Left kidney (tissue), 2 donors: ENCODE data around the gene TAF6L. TPM values are rescaled to one million over a fixed set of nuclear protein-coding genes. Genes with fewer than 3 reads are reported as not detected.
"Not testable (repeated sequence)": the region's sequence is repeated elsewhere in the genome, so short reads cannot be mapped to it uniquely, and the experiment has no call there.

ENCODE experiments used
- DNase-seq: peaks from one replicate; pipeline ENCODE4 v3.0.0-alpha.2; 2013
- polyA plus RNA-seq: library from polyadenylated mRNA; unstranded; fragments of 120-200 nt; gene quantifications from one replicate; pipeline ENCODE4 v1.2.1, GENCODE V29; 2013; ENCODE audit not compliant: insufficient read length

Gene TAF6L
- polyA plus RNA-seq, 1 donor, result 39.8 TPM

DNA sequence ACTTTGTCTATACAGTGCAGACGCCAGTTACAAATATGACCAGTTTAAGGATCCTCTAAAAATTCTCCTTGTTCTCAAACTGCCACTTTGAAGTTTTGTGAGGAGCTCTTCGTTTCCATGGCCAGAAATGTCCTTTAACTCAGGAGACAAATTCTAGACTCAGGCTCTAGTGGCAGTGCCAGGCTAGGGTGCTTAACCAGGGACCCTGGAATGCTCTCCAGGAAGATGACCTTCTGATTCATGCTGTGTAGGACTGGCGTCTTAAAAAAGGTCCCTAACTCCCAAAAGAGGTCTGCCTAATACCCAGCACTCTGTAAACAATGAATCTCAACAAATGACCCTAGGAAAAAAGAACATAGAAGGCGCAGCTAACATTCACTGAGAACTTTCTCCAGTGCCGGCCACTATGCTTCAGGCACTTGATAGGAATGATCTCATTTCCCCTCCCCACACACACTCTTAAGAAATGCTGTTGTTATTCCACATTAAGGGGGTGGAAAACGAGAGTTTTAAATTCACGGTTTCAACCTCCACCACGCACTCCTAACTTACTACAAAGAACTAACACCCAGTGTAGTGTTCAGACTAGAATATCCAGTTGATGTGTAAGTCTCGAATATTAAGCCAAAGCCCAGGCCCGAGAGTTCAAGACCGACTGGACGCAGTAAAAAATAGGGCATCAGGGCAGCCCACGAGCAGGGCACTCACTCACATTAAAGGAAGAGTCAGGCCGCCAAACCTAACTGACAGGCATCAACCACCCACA lies 33.3 kb downstream of the TAF6L start:
- DNase-seq, result peak; percentile 51

DNA sequence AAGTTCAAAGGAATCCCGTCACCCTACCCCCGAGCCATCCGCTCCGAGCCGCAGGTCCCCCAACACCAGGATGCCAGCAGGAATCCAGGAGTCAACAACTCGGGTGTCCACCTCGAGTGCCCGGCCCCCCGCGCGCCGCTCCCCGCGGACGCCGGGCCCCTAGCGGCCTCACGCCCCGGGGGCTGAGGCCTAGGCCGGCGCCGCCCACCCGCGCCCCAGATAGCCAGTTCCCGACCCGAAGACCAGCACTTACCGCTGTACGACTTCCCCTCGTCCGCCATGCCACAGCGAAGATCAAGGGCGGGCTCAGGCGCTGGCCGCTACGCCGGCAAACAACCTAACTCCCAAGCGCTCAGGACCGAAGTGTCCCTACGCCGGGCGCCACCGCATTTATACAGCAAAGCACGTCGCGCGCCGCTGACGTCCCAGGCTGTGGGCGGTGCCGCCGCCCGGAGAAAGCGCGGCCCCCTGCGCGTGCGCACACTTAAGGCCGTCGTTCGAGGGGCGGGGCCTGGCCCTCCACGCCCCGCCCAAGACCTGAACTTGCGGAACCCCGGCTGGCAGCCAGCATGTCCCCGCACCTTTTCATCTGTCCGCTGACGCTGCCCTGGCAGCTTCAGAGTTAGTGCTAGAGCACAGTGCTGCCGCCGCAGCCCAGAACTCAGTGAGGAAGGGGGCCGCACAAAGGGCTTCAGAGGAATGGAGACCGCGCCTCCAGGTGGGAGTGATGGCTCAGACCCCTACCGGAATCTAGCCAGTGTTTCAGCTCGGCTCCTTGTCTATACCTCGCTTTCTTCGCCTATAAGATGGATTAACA lies 34.1 kb downstream of the TAF6L start, which contains the start of gene NXF1:
NXF1 (minus strand) TSS at position 365 of the 817 bp plus-strand sequence; CDS start at position 281, 84 bp downstream.
- DNase-seq, result peak; percentile 94

DNA sequence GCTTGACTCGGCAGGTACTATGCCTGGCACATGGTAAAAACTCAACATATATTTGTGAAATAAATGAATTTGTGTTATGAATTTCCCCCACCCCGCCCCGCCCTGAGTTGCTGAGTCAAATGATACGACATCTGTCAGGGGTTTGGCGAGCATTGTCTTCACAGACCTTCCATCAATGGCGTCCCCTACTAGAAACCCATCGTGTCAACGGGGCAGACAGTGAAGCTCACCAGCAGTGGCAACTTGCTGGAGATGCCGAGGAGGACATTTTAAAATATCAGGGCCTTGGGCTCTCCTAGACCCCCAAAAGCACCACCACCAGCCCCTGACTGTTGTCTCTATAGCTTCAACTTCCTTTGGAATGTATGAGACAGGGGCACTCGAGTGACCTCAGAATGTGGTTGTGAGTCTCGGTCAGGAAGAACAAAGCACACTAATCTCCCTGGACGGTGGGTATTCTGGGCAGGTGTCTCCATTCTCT lies 34.8 kb downstream of the TAF6L start:
- no peak for DNase-seq

DNA sequence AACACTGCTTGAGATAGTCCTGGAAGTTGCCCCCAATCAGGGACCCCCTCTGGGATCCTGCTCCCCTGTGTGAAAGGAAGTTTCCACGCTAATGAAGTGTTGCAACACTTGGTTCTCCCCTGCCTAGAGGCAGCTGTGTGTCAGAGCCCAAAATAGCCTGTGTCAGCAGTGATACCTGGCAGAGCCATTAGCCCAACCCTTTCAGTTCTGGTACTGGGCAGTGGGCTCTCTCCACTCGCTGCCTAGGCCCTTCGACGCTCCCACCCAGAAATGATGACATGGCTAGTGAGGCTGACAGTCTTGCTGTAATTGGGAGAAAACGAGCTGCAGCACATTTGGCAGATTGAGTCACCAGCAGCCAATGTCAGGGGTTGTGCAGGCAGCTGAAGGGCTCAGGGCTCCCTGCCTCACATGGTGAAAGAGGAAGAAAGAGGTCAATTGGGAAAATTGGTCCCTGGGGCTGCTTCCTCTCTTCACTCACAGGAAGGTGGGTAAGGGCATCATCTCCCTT lies 35.5 kb downstream of the TAF6L start:
- no peak for DNase-seq

DNA sequence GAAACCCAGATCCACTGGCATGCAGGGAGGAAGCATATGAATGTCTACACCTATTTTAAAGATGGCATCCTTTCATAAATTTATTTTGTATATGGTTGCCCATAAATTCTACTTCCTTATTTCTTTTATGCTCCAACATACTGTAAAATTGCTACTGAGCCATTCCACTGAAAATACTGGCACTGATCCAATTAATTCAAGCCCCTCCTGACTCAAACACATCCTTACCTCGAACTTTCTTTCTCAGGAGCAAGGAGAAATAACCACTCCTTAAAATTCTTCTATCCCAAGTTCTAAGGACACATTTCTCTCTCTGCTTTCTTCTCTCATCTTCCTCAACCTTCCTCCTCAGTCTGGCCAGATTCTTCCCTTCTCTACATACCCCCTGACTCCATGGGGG lies 39.6 kb downstream of the TAF6L start:
- no peak for DNase-seq

DNA sequence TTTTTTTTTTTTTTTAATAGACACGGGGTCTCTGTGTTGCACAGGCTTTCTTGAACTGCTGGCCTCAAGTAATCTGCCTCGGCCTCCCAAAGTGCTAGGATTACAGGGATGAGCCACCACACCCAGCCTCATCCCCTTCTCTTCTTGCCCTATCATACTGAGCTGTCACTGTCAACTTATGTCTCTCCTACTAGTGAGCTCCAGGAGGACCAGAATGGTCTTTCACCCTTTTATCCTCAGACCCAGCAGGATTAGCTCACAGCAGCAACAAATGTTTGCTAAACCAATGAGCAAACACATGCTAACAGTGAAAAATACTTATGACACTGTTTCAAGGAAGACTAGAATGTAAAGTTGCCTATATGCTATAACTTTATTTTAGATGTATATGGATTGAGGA lies 40.5 kb downstream of the TAF6L start:
- no peak for DNase-seq

DNA sequence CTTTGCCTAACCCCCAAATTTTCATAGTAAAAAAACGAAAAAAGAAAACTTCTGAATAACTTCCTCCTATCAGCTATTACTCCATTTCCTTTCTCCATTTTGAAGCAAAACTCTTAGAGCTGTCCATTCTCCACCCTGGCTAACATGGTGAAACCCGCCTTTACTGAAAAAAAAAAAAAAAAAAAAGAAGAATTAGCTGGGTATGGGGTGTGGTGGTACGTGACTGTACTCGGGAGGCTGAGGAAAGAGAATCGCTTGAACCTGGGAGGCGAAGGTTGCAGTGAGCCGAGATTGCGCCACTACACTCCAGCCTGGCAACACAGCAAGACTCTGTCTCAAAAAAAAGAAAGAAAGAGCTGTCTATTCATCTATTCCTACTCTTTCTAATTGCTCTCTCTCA lies 45.4 kb downstream of the TAF6L start:
- no peak for DNase-seq

DNA sequence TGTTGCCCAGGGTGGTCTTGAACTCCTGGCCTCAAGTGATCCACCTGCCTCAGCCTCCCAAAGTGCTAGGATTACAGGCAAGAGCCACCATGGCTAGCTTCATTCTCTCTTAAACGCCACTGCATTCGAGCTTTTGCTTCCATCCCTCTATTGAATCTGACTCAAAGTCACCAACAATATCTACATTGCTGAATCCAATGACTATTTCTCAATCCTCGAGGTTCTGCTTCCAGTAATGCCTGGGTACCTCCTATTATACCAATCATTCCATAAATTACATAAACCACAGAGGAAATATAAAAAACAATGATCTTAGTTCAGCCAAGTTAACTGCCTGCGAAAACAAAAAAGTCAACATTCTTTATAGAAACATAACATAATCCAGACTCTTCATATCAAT lies 45.9 kb downstream of the TAF6L start:
- DNase-seq, result no peak

DNA sequence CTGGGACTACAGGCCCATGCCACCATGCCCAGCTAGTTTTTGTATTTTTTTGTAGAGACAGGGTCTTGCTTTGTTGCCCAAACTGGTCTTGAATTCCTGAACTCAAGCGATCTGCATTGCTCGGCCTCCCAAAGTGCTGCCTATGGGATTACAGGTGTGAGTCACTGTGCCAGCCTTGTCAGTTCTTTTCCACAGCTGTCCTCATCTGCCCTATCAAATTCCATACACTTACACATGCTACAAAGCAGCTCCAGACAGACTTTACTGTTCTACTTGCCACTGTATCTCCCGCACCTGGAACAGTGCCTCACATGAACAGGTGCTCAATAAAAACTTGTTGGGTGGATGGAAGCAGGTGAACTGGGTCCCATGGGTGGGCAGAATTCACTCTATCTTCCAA lies 52.5 kb downstream of the TAF6L start:
- DNase-seq, result no peak

DNA sequence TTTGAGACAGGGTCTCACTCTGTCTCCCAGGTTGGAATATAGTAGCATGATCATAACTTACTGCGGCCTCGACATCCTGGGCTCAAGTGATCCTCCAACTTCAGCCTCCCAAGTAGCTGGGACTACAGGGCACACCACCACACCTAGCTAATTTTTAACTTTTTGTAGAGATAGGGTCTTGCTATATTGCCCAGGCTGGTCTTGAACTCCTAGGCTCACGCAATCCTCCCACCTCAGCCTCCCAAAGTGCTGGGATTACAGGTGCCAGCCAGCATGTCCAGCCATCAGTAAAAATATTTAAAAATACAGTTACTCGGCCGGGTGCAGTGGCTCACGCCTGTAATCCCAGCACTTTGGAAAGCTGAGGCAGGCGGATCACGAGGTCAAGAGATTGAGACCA lies 56.9 kb downstream of the TAF6L start:
- DNase-seq, result not testable (repeated sequence)

DNA sequence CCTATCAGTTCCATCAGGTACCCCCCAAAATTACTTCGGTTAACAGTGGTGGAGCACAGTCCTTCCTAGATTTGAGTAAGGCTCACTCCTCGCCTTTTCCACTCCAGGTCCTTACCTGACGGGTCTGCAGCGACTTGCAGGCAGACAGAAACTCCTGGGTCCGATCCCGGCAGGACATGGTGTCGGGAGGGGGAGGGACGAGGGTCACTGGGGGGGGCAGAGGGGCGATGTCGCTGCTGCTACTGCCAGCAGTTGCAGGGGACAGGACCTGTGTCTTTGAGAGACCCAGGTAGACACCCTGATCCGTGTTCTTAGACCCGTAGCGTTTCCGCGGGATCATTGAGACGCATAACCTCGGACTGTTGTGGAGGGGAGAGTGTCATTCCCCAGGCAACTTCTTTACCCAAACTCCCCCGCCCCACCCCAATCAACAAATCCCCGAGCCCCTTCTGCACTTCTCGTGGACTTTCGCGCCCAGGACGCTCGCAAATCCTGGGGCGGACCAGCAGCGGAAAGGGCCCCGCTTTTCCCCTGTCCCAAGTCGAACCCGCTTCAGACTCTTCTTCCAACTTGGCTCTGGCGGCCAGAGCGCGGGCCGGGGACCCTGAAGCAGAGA lies 59.8 kb downstream of the TAF6L start:
- peak; percentile 78 for DNase-seq

DNA sequence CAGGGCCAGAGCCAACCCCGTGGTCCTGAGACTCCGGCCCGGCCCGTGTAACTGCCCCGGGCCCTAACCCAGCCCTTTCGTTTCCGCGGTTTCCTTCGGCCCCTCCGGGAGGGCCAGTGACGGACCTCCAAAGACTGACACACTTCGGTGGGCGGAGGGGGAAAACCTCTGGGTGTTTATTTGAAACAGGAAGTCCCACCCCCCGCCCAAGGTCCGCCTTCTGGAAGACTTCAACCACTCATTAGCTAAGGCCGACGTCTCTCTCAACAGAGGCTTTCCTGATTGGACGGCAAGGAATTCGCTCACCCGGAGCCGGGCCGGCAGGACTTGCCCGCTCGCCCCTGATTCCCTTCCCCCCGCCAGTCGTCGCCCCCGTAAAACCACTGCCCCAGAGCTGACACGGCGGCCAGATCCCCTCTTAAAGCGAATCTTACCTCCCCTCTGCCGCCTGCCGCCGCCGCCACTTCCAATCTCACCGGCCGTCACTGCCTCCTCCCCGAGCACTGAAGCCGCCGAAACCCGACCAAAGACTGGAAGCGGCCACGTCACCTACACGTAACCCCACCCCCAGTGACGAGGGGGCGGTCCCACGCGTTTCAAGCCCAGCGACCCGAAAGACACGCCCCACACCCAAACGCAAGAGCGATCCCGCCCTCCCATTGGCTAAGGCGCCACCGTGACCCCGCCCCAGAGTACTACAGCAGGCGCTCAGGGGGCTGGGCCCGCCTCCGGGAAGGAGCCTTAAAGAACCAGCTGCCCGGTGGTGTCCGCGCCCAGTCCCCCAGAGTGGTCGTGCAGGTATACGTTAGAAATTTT lies 60.5 kb downstream of the TAF6L start, which contains the start of gene STX5:
STX5 (minus strand) TSS at position 532 of the 816 bp plus-strand sequence. CDS start 808 bp downstream, outside the sequence.
- peak; percentile 99 for DNase-seq

DNA sequence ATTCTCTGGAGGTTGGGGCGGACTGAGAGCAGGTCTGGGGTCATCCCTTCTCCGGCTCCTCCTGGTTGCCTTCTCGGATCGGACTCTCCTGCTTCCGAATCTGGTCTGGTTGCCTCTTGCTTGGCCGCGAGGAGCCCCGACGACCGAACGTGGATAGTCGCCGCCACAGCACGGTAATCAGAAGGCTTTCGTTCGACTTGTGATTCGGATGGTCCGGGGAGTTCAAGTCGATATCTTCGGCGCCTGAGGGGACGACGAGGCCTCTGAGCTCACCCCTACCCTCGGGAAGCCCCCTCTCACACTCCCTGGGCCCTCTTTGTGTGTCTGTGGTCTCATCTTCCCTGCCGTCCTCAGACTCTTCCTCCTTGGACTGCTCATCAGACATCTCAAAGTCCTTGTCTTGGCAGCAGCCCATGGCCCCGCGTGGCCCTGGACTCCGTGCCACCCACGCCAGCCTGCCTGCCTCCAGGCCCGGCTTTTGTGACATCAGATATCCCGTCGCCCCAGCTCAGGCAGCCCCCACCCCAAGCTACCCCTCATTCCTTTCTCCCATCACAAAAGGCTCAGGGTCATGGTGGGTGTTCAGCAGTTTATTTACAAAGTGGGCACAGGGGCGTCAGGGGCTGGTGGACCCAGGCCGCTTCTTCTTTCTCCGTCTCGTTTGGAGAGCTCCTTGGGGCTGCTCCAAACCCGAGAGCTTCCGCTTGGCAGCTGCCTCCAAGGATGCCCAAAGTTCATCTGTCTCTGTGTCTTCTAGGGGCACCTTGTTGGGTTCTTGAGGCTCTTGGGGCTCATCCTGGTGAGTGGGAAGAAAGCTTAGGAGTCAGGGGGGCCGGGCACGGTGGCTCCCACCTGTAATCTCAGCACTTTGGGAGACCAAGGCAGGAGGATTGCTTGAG lies 61.4 kb downstream of the TAF6L start, which contains the start of gene TEX54:
TEX54 (minus strand) TSS at position 506 of the 899 bp plus-strand sequence.
- no peak for DNase-seq

DNA sequence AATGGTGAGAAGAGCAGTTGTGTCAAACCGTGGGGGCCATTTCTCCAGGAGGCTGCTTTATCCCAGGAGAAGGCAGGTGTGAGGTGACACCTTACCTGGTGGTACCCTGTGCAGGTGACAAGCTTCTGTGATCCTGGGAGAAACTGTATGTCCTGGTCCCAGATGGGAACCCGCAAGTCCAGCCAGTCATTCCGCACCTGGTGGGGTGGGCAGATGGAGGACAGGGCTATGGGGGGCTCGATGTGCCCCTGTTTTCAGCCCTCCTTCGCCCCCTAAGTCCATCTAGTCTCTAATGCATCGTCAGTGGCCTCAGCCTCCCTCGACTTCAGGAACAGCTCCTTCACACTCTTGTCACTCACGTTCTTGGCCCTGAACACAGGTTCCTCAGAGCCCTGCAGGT lies 64.1 kb downstream of the TAF6L start:
- no peak for DNase-seq

Other genes starting within 250 kb of the TAF6L start
- 199 TPM for gene AHNAK, start 224.6 kb upstream of the TAF6L start, polyA plus RNA-seq
- gene EEF1G, start 197.5 kb upstream of the TAF6L start, polyA plus RNA-seq, result 2,043 TPM
- gene TUT1, start 179.9 kb upstream of the TAF6L start, polyA plus RNA-seq, result 24.8 TPM
- gene MTA2, start 169.5 kb upstream of the TAF6L start, polyA plus RNA-seq, result 108 TPM
- gene EML3, start 158.6 kb upstream of the TAF6L start, polyA plus RNA-seq, result 36.4 TPM
- gene ROM1, start 158.1 kb upstream of the TAF6L start, polyA plus RNA-seq, result 3.5 TPM
- 26.3 TPM for gene B3GAT3, start 149.4 kb upstream of the TAF6L start, polyA plus RNA-seq
- gene GANAB, start 124.8 kb upstream of the TAF6L start, polyA plus RNA-seq, result 395 TPM
- gene INTS5, start 118.1 kb upstream of the TAF6L start, polyA plus RNA-seq, result 17.8 TPM
- gene C11orf98, start 106.2 kb upstream of the TAF6L start, polyA plus RNA-seq, result 59.0 TPM
- gene CSKMT, start 106.1 kb upstream of the TAF6L start, polyA plus RNA-seq, result 5.9 TPM
- gene UQCC3, start 99.7 kb upstream of the TAF6L start, polyA plus RNA-seq, result 7.5 TPM
- gene LBHD1, start 99.1 kb upstream of the TAF6L start, polyA plus RNA-seq, result 9.0 TPM
- 140 TPM for gene UBXN1, start 92.3 kb upstream of the TAF6L start, polyA plus RNA-seq
- 0.78 TPM for gene LRRN4CL, start 81.9 kb upstream of the TAF6L start, polyA plus RNA-seq
- gene BSCL2, start 64.0 kb upstream of the TAF6L start, polyA plus RNA-seq, result 68.3 TPM
- gene GNG3, start 63.7 kb upstream of the TAF6L start, polyA plus RNA-seq, result 2.5 TPM
- gene HNRNPUL2, start 43.9 kb upstream of the TAF6L start, polyA plus RNA-seq, result 101 TPM
- gene TTC9C, start 42.9 kb upstream of the TAF6L start, polyA plus RNA-seq, result 43.1 TPM
- 8.1 TPM for gene ZBTB3, start 17.2 kb upstream of the TAF6L start, polyA plus RNA-seq
- gene POLR2G, start 9.8 kb upstream of the TAF6L start, polyA plus RNA-seq, result 145 TPM
- 66.4 TPM for gene TMEM179B, start 16.0 kb downstream of the TAF6L start, polyA plus RNA-seq
- 25.0 TPM for gene TMEM223, start 20.6 kb downstream of the TAF6L start, polyA plus RNA-seq
- gene NXF1, start 34.0 kb downstream of the TAF6L start, polyA plus RNA-seq, result 136 TPM
- 51.3 TPM for gene STX5, start 60.7 kb downstream of the TAF6L start, polyA plus RNA-seq
- gene TEX54, start 61.4 kb downstream of the TAF6L start, polyA plus RNA-seq, result not detected
- gene WDR74, start 68.2 kb downstream of the TAF6L start, polyA plus RNA-seq, result 42.1 TPM
- gene SLC3A2, start 109.5 kb downstream of the TAF6L start, polyA plus RNA-seq, result 193 TPM
- gene CHRM1, start 150.0 kb downstream of the TAF6L start, polyA plus RNA-seq, result not detected
- gene SLC22A6, start 213.6 kb downstream of the TAF6L start, polyA plus RNA-seq, result 29.4 TPM
- 51.0 TPM for gene SLC22A8, start 244.4 kb downstream of the TAF6L start, polyA plus RNA-seq